Hematopoietic multipotent progenitor cell treated with erythropoietin and hydrocortisone succinate and interleukin-3 and kit ligand, for 8 days (in vitro differentiated cells): ENCODE measurements around the gene SYT6.
"Not testable (repeated sequence)": the region's sequence is repeated elsewhere in the genome, so short reads cannot be mapped to it uniquely, and the experiment has no call there.

Experiments used
- DNase-seq: peaks from one replicate; pipeline ENCODE4 v3.0.0-alpha.2; 2015

The SYT6 gene

DNA sequence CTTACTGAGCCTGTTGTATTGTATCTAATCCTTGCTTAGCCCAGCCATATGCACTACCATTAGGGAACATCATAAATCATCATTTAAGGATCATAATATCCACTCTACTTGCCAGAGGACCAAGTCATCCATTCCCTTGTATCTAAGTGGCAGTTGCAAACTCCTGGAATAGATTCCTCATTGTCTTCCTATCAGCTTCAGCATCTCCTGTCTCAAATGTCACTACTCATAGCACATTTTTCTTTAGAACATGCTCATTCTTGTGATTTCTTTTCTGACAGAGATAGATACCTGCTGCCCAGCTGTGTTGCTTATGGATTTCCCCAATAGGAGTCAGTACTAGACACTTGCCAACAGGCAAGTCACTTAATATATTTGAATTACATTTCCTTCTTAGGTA lies 90.1 kb downstream of the SYT6 start:
- no peak for DNase-seq

DNA sequence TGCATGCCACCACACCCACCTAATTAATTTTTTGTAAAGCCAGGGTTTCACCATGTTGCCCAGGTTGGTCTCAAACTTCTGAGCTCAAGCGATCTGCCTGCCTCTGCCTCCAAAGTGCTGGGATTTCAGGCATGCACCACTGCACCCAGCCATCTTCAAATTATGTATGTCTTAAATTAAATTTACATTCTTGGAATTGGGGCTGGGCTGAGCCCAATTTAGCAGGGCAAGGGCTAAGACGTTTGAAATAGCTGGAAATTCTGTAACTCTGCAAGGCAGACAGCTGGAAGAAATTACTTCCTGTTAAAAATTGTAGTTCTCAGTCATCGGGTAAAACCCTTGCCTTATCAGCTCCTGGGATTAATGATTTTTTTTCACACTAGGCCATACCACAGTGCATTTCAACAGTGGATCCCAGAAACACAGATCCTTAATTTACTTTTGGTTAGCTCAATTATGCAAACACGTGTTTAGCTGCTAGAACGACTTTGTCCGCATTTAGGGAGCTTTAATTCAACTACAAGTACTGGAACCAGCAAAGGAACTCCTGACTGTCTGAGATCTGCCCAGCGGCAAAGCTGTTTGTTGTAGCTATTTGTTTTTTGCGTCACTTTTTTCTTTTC lies 91.1 kb downstream of the SYT6 start:
- no peak for DNase-seq

GRCh38 chr1:114061121-114061830 lies 92.4 kb downstream of the SYT6 start:
- no peak for DNase-seq

- not testable (repeated sequence) for DNase-seq
These were observed 95.4 kb downstream of the SYT6 start for GRCh38 chr1:114058236-114058635.

- DNase-seq, result no peak
These were observed 99.5 kb downstream of the SYT6 start for GRCh38 chr1:114054148-114054547.

DNA sequence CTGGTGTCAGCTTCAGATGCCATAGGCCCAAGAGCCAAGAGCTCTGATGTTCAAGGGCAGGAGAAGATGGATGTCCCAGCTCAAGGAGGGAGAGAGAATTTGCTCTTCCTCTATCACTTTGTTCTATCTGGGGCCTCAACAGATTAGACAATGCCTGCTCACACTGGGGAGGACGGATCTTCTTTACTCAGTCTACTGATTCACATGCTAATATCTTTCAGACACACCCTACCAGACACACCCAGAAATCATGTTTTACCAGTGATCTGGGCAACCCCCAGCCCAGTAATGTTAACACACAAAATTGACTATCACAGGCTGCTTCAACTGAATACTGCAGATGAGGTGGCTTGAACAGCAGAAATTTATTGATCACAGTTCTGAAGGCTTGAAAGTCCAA lies 105.4 kb downstream of the SYT6 start:
- DNase-seq, result no peak

DNA sequence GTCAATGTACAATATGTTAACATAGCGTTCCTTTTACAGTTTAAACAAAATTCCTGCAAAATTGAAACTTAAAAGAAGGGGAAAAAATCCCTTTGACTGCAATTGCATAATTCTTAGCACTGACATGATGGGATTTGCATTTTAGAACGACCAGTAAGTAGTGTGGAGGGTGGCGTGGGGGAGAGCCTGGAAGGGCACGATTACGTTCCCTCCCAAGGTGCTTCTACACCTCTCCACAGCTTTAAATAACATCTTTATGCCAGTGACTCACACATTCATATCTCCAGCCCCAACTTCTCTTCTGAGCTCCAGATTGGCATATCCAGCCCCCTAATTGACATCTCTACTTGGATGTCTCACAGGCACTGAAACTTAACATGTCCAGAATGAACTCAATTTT lies 110.1 kb downstream of the SYT6 start:
- no peak for DNase-seq

GRCh38 chr1:114043054-114043453 lies 110.6 kb downstream of the SYT6 start:
- DNase-seq, result no peak

GRCh38 chr1:114040273-114041015 lies 113.2 kb downstream of the SYT6 start:
- peak; percentile 3 for DNase-seq
